MCF 10A (cell line): Measurements from ENCODE around the gene FHL1. TPM values are rescaled to one million over a fixed set of nuclear protein-coding genes. Genes with fewer than 3 reads are reported as not detected.

Source experiments
- BruUV-seq: library from RNA; stranded (reverse); fragments of 400-500 nt; replicated peaks from 2 replicates; lab custom pipeline; 2021; lab: Mats Ljungman, UMichigan
- CTCF ChIA-PET: fragments of 300-600 bp; sonication (Branson Sonifier 250); formaldehyde crosslinking; extraction: SDS; loops from one replicate; lab custom pipeline; 2021; ENCODE audit warnings: antibody characterized with exemption, inconsistent platforms; lab: Yijun Ruan, JAX
- POLR2A ChIA-PET: fragments of 300-600, 350-650 bp; sonication (Branson Sonifier 250); formaldehyde crosslinking; extraction: SDS; loops from one replicate; lab custom pipeline; 2020; ENCODE audit warnings: antibody characterized with exemption, inconsistent platforms; lab: Yijun Ruan, JAX
- DNase-seq: peaks from one replicate; pipeline ENCODE4 v3.0.0-alpha.2; 2018; ENCODE audit not compliant: unreplicated experiment
- H3K27ac Mint-ChIP-seq: one replicate; pipeline ENCODE4 v1.8.0; 2022; ENCODE audit warnings: mild to moderate bottlenecking, low read depth, mixed read lengths; ENCODE audit not compliant: unreplicated experiment
- H3K27me3 Mint-ChIP-seq: one replicate; pipeline ENCODE4 v1.8.0; 2022; ENCODE audit warnings: mixed read lengths; ENCODE audit not compliant: insufficient read depth, unreplicated experiment
- H3K36me3 Mint-ChIP-seq: one replicate; pipeline ENCODE4 v1.8.0; 2022; ENCODE audit warnings: mild to moderate bottlenecking, moderate library complexity, mixed read lengths; ENCODE audit not compliant: insufficient read depth, unreplicated experiment
- H3K4me1 Mint-ChIP-seq: one replicate; pipeline ENCODE4 v1.8.0; 2022; ENCODE audit warnings: mixed read lengths; ENCODE audit not compliant: insufficient read depth, unreplicated experiment
- H3K4me3 Mint-ChIP-seq: one replicate; pipeline ENCODE4 v1.8.0; 2022; ENCODE audit warnings: mild to moderate bottlenecking, moderate library complexity, mixed read lengths; ENCODE audit not compliant: unreplicated experiment
- H3K9me3 Mint-ChIP-seq: one replicate; pipeline ENCODE4 v1.8.0; 2022; ENCODE audit warnings: mixed read lengths; ENCODE audit not compliant: unreplicated experiment
- intact Hi-C: fragments of 100-400 bp; cut with micrococcal nuclease; formaldehyde crosslinking; loops from 2 replicates; pipeline ENCODE4 v1.14.1; 2022
- total RNA-seq: library from RNA; stranded (reverse); gene quantifications from 2 replicates; pipeline ENCODE4 v1.2.3, GENCODE V29; 2022
- TF ChIP-seq, protein P1 (sequence below): fragments of 200-600 bp; IDR thresholded peaks from one replicate; pipeline ENCODE4 v1.8.0; 2022; ENCODE audit warnings: antibody characterized with exemption, mild to moderate bottlenecking; ENCODE audit not compliant: unreplicated experiment

Gene FHL1
- total RNA-seq, 1 experiment from 2014 or later = 16.6 TPM

DNA sequence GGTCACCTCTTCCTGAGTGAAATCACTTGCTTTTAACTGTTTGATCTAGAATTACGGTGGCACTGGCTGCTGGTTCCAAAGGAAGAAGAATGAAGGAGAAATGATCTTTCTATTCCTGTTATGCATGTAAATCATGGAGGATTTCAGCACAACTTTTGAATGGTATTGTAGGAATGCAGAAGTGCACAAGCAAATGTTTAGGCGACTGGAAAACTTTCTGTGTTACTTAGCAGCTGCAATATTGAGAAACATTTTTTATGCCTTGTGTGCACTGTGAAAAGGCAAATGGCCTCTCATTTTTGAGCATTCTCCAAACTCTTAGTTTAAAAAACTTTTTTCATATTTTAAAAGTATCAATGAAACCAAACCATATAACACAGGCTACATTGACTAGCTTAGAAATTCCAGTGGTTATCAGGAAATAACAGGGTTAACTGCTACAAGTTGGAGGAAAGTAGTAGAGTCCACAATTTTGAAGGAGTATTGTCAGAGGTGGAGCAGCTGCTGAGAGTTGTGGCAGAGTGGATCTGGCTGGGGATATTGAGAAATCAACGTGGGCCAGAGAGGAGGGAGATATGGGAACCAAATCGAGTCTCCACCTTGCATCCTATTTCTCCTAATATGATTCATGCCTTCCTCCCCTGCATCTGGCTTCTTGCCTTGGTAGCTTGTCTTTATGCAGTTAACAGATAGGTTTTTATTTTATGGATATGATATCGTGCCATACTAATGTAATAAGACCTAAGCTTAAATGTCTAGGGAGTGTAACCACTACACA, 32.0 kb upstream of the FHL1 start:
- peak; percentile 33 for DNase-seq
- intact Hi-C loops = no loop called here
- H3K27ac Mint-ChIP-seq = no peak overlapping the region
- no peaks in the 10 kb centered on the region for H3K36me3 Mint-ChIP-seq
- H3K9me3 Mint-ChIP-seq = peaks cover 6% of the 10 kb centered on the region
- H3K27me3 Mint-ChIP-seq = peaks cover 36% of the 10 kb centered on the region
- H3K4me1 Mint-ChIP-seq = no peaks in the 10 kb centered on the region
- TF ChIP-seq, protein P1, sequence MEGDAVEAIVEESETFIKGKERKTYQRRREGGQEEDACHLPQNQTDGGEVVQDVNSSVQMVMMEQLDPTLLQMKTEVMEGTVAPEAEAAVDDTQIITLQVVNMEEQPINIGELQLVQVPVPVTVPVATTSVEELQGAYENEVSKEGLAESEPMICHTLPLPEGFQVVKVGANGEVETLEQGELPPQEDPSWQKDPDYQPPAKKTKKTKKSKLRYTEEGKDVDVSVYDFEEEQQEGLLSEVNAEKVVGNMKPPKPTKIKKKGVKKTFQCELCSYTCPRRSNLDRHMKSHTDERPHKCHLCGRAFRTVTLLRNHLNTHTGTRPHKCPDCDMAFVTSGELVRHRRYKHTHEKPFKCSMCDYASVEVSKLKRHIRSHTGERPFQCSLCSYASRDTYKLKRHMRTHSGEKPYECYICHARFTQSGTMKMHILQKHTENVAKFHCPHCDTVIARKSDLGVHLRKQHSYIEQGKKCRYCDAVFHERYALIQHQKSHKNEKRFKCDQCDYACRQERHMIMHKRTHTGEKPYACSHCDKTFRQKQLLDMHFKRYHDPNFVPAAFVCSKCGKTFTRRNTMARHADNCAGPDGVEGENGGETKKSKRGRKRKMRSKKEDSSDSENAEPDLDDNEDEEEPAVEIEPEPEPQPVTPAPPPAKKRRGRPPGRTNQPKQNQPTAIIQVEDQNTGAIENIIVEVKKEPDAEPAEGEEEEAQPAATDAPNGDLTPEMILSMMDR = no peak
- ChIA-PET CTCF (interaction anchor here (1.0 to 2.0 kb wide), 2 partner anchors 13 to 16 kb away, joined by 5 read pairs; no protein-coding TSS in a partner anchor), POLR2A (interaction anchor here (0.6 to 0.7 kb wide), 2 partner anchors 107 to 113 kb away, joined by 3 read pairs; no protein-coding TSS in a partner anchor)
- no TSS peak for BruUV-seq
- H3K4me3 Mint-ChIP-seq = no peak overlapping the region

DNA sequence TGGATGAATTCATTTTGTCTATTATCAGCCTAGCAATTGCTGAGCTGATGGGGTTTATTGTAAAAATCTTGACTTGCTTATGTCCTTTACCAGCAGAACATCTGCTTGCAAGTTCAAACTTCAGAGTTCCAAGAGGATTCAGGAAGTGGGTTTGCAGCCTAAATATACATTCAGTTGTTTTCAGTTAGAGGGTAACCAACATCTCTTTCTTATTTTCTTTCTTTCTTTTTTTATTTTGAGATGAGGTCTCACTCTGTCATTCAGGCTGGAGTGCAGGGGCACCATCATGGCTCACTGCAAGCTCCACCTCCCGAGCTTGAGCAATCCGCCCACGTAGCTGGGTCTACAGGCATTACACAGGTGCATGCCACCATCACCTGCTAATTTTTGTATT, 31.4 kb upstream of the FHL1 start:
- no peaks in the 10 kb centered on the region for H3K4me1 Mint-ChIP-seq
- intact Hi-C loops = no loop called here
- ChIA-PET CTCF (interaction anchor here (2.0 kb wide), 1 partner anchor 14 kb away, joined by 5 read pairs; no protein-coding TSS in a partner anchor), POLR2A (interaction anchor here (0.6 to 0.7 kb wide), 2 partner anchors 106 to 114 kb away, joined by 3 read pairs; no protein-coding TSS in a partner anchor)
- DNase-seq = no peak
- no peak overlapping the region for H3K27ac Mint-ChIP-seq
- H3K4me3 Mint-ChIP-seq = no peak overlapping the region
- no peaks in the 10 kb centered on the region for H3K36me3 Mint-ChIP-seq
- H3K9me3 Mint-ChIP-seq = peaks cover 6% of the 10 kb centered on the region
- H3K27me3 Mint-ChIP-seq = peaks cover 36% of the 10 kb centered on the region
- BruUV-seq = no TSS peak
- TF ChIP-seq, protein P1 = no peak

DNA sequence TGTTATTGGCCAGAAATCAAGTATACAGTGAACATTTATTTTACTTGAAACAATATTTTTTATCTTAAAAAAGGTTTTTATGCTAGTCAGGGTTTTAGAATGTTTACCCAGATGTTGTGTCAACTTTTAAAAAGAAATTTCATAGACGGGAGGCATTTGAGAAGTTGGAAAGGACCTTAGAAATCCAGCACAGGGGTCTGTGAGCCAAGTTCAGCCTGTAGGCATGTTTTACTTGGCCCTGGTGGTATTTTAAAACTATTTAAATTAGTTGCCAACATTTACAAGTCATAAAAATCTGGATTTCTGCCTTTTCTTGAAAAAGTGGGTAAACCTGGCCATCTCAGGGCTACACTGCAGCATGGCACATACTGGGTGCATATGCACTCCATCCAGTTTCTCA, 25.5 kb upstream of the FHL1 start:
- Mint-ChIP-seq H3K27ac (no peak overlapping the region), H3K27me3 (peaks cover 24% of the 10 kb centered on the region), H3K36me3 (no peaks in the 10 kb centered on the region), H3K9me3 (peaks cover 6% of the 10 kb centered on the region), H3K4me3 (no peak overlapping the region), H3K4me1 (no peaks in the 10 kb centered on the region)
- CTCF ChIA-PET = no interaction called here
- intact Hi-C loops = no loop called here
- POLR2A ChIA-PET = no interaction called here
- no TSS peak for BruUV-seq
- DNase-seq = no peak
- TF ChIP-seq, protein P1 = no peak

DNA sequence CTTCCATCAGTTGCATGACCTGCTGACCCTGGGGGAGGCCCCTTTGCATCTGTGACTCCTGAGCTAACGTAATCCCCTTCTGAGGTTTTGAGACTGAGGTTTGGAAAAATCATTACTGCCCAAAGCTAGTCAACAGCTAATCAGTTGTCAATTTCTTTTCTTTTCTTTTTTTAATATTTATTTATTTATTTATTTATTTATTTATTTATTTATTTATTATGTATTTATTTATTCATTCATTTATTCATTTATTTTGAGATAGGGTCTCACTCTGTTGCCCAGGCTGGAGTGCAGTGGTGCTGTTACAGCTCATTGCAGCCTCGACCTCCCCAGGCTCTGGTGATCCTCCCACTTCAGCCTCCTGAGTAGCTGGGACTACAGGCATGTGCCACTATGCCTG, 25.1 kb upstream of the FHL1 start:
- POLR2A ChIA-PET = no interaction called here
- DNase-seq = no peak
- Mint-ChIP-seq H3K4me3 (no peak overlapping the region), H3K9me3 (peaks cover 6% of the 10 kb centered on the region), H3K36me3 (no peaks in the 10 kb centered on the region), H3K27me3 (peaks cover 28% of the 10 kb centered on the region), H3K4me1 (no peaks in the 10 kb centered on the region), H3K27ac (no peak overlapping the region)
- no TSS peak for BruUV-seq
- intact Hi-C loops = no loop called here
- CTCF ChIA-PET = no interaction called here
- TF ChIP-seq, protein P1 = no peak
